TTC549 (cell line): ENCODE measurements around the gene DOCK2.
"Not testable (repeated sequence)": the region's sequence is repeated elsewhere in the genome, so short reads cannot be mapped to it uniquely, and the experiment has no call there.

Experiments
- FAIRE-seq: peaks from 2 replicates; lab custom pipeline; 2012; peaks lifted over from hg19 to GRCh38; lab: Jason Lieb, UNC

Gene DOCK2

GRCh38 chr5:169641253-169641652, 4.2 kb downstream of the DOCK2 start:
- no peak for FAIRE-seq

GRCh38 chr5:169646856-169647255, 9.8 kb downstream of the DOCK2 start:
- no peak for FAIRE-seq

- no peak for FAIRE-seq
Measured at GRCh38 chr5:169647566-169647965, 10.5 kb downstream of the DOCK2 start.

- FAIRE-seq, result no peak
Measured at GRCh38 chr5:169648725-169649310, 11.7 kb downstream of the DOCK2 start.

- FAIRE-seq, result no peak
Measured at GRCh38 chr5:169649486-169649885, 12.4 kb downstream of the DOCK2 start.

GRCh38 chr5:169650701-169651331, 13.7 kb downstream of the DOCK2 start:
- no peak for FAIRE-seq

- no peak for FAIRE-seq
Measured at GRCh38 chr5:169651526-169651925, 14.5 kb downstream of the DOCK2 start.

GRCh38 chr5:169652057-169652456, 15.0 kb downstream of the DOCK2 start:
- FAIRE-seq, result no peak

GRCh38 chr5:169653091-169653490, 16.0 kb downstream of the DOCK2 start:
- no peak for FAIRE-seq

GRCh38 chr5:169655353-169655752, 18.3 kb downstream of the DOCK2 start:
- no peak for FAIRE-seq

- no peak for FAIRE-seq
Measured at GRCh38 chr5:169656125-169656901, 19.2 kb downstream of the DOCK2 start.

- FAIRE-seq, result no peak
Measured at GRCh38 chr5:169657127-169657526, 20.1 kb downstream of the DOCK2 start.

- FAIRE-seq, result not testable (repeated sequence)
Measured at GRCh38 chr5:169662451-169662850, 25.4 kb downstream of the DOCK2 start.

- no peak for FAIRE-seq
Measured at GRCh38 chr5:169663537-169663936, 26.5 kb downstream of the DOCK2 start.

GRCh38 chr5:169666365-169666764, 29.3 kb downstream of the DOCK2 start:
- no peak for FAIRE-seq

- FAIRE-seq, result no peak
Measured at GRCh38 chr5:169667896-169668674, 31.0 kb downstream of the DOCK2 start.

- FAIRE-seq, result no peak
Measured at GRCh38 chr5:169668732-169669131, 31.7 kb downstream of the DOCK2 start.

- no peak for FAIRE-seq
Measured at GRCh38 chr5:169670769-169671525, 33.9 kb downstream of the DOCK2 start.

GRCh38 chr5:169682026-169682425, 45.0 kb downstream of the DOCK2 start:
- no peak for FAIRE-seq

- FAIRE-seq, result no peak
Measured at GRCh38 chr5:169686137-169686536, 49.1 kb downstream of the DOCK2 start.

GRCh38 chr5:169688106-169688505, 51.0 kb downstream of the DOCK2 start:
- FAIRE-seq, result no peak

- no peak for FAIRE-seq
Measured at GRCh38 chr5:169691471-169691870, 54.4 kb downstream of the DOCK2 start.
